Measurements from ENCODE around the gene DPP10.
"Not testable (repeated sequence)": the region's sequence is repeated elsewhere in the genome, so short reads cannot be mapped to it uniquely, and the experiment has no call there.

DPP10 gene

GRCh38 chr2:114714313-114714712 lies 271.9 kb downstream of the DPP10 start:
- Histone ChIP-seq H3K4me3 (ENCODE audit: extremely low read depth, insufficient read depth, low read length, poor library complexity, severe bottlenecking) (no peak overlapping the region), H3K4me1 (ENCODE audit: control insufficient read depth, insufficient read depth, low read length, poor library complexity, severe bottlenecking) (no peaks in the 10 kb centered on the region), H3K36me3 (ENCODE audit: control insufficient read depth, insufficient read depth, low read length) (no peaks in the 10 kb centered on the region), H3K9me3 (ENCODE audit: control insufficient read depth, low read length) (no peaks in the 10 kb centered on the region), H3K27ac (ENCODE audit: low read depth, low read length, severe bottlenecking) (peak overlapping the region; percentile 53)
- 0 to 44% methylated on average over 1 of the region's 1 CpG for WGBS, 2 experiments (ENCODE audit: insufficient coverage in 2 of 2)

DNA sequence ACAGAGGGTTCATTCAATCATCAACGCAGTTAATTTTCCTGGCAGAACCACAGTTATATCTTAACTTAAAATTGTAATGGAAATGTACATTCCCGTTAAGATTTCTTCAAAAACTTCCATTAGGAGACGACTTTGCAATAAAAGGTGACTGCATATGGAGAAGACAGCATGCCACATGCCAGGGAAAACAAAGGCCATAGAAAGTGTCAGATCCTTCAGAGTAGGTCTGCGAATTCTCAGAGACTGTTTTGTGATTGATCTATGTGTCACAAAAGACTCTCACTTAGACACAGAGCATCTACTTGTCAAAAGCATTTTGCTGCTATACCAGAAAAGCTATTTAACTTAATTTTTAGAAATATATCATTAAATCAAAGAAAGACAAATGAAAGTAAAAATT lies 274.6 kb downstream of the DPP10 start:
- Histone ChIP-seq H3K36me3 (ENCODE audit: control insufficient read depth, insufficient read depth, low read length) (no peaks in the 10 kb centered on the region), H3K27ac (ENCODE audit: low read depth, low read length, severe bottlenecking) (peak overlapping the region; percentile 16), H3K9me3 (ENCODE audit: control insufficient read depth, low read length) (no peaks in the 10 kb centered on the region), H3K4me3 (ENCODE audit: extremely low read depth, insufficient read depth, low read length, poor library complexity, severe bottlenecking) (no peak overlapping the region), H3K4me1 (ENCODE audit: control insufficient read depth, insufficient read depth, low read length, poor library complexity, severe bottlenecking) (no peaks in the 10 kb centered on the region)
- WGBS, 2 experiments (ENCODE audit: insufficient coverage in 2 of 2) = 29% methylated on average over 1 of the region's 4 CpGs; no CpG with 5 or more reads in 1 of the 2 experiments

- no peaks in the 10 kb centered on the region for H3K4me1 ChIP-seq (ENCODE audit: control insufficient read depth, insufficient read depth, low read length, poor library complexity, severe bottlenecking)
- no CpG with 5 or more reads among the region's 1 CpG for WGBS, 2 experiments (ENCODE audit: insufficient coverage in 2 of 2)
- H3K27ac ChIP-seq (ENCODE audit: low read depth, low read length, severe bottlenecking) = no peak overlapping the region
- no peaks in the 10 kb centered on the region for H3K36me3 ChIP-seq (ENCODE audit: control insufficient read depth, insufficient read depth, low read length)
- H3K4me3 ChIP-seq (ENCODE audit: extremely low read depth, insufficient read depth, low read length, poor library complexity, severe bottlenecking) = no peak overlapping the region
- H3K9me3 ChIP-seq (ENCODE audit: control insufficient read depth, low read length) = no peaks in the 10 kb centered on the region
These were observed 282.0 kb downstream of the DPP10 start for GRCh38 chr2:114724454-114724853.

- no peaks in the 10 kb centered on the region for H3K36me3 ChIP-seq (ENCODE audit: control insufficient read depth, insufficient read depth, low read length)
- WGBS, 2 experiments (ENCODE audit: insufficient coverage in 2 of 2) = 56 to 77% methylated on average over 2 of the region's 3 CpGs
These were observed 284.6 kb downstream of the DPP10 start for GRCh38 chr2:114727012-114727411.

GRCh38 chr2:114728372-114728771 lies 285.9 kb downstream of the DPP10 start:
- Histone ChIP-seq H3K36me3 (ENCODE audit: control insufficient read depth, insufficient read depth, low read length) (no peaks in the 10 kb centered on the region), H3K27ac (ENCODE audit: low read depth, low read length, severe bottlenecking) (no peak overlapping the region), H3K4me1 (ENCODE audit: control insufficient read depth, insufficient read depth, low read length, poor library complexity, severe bottlenecking) (no peaks in the 10 kb centered on the region), H3K4me3 (ENCODE audit: extremely low read depth, insufficient read depth, low read length, poor library complexity, severe bottlenecking) (no peak overlapping the region), H3K9me3 (ENCODE audit: control insufficient read depth, low read length) (no peaks in the 10 kb centered on the region)
- WGBS, 2 experiments (ENCODE audit: insufficient coverage in 2 of 2) = 90% methylated on average over 1 of the region's 4 CpGs; no CpG with 5 or more reads in 1 of the 2 experiments

More at GRCh38 chr2:114727012-114727411, 284.6 kb downstream of the DPP10 start:
- no peaks in the 10 kb centered on the region for H3K4me1 ChIP-seq (ENCODE audit: control insufficient read depth, insufficient read depth, low read length, poor library complexity, severe bottlenecking)
- no peaks in the 10 kb centered on the region for H3K9me3 ChIP-seq (ENCODE audit: control insufficient read depth, low read length)
- no peak overlapping the region for H3K4me3 ChIP-seq (ENCODE audit: extremely low read depth, insufficient read depth, low read length, poor library complexity, severe bottlenecking)
- H3K27ac ChIP-seq (ENCODE audit: low read depth, low read length, severe bottlenecking) = no peak overlapping the region

DNA sequence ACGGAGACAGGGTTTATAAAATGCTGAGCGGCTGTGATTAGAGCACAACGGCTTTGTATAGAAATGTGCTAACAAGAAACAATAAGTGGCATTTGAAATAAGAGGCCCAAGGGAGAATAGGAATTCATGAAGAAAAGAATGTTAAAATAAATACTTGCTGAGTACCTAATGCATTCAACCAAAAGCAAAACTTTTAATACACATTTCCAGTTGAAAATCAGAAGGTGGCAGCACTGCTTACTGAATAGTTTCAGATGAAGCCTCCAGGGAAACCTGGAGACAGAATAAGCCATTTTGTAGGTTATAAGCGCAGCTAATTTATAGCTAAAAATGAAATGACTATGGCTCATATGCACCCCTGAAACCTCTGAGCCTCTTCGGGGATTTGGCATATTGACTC lies 286.6 kb downstream of the DPP10 start:
- Histone ChIP-seq H3K9me3 (ENCODE audit: control insufficient read depth, low read length) (no peaks in the 10 kb centered on the region), H3K4me3 (ENCODE audit: extremely low read depth, insufficient read depth, low read length, poor library complexity, severe bottlenecking) (no peak overlapping the region), H3K36me3 (ENCODE audit: control insufficient read depth, insufficient read depth, low read length) (no peaks in the 10 kb centered on the region), H3K4me1 (ENCODE audit: control insufficient read depth, insufficient read depth, low read length, poor library complexity, severe bottlenecking) (no peaks in the 10 kb centered on the region), H3K27ac (ENCODE audit: low read depth, low read length, severe bottlenecking) (no peak overlapping the region)
- WGBS, 2 experiments (ENCODE audit: insufficient coverage in 2 of 2) = 77 to 92% methylated on average over 4 of the region's 5 CpGs

DNA sequence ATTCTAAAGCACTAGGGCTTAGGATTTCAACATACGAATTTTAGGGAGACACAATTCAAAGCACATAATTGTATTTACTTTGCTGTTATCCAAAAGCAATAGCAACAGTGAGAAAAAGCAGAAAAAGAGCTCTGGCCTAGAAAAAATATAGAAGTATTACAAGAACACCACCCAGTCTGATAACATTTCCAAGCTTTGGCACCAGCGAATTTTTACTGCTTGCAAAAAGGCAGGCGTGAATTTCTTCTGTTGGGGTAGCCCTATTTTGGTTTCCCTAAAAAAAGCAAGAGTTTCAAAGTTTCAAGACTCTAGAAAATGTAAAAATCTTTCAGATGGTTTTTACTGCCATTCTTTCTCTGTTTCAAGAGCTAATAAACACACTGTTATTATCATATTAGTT lies 292.7 kb downstream of the DPP10 start:
- Histone ChIP-seq H3K9me3 (ENCODE audit: control insufficient read depth, low read length) (no peaks in the 10 kb centered on the region), H3K4me3 (ENCODE audit: extremely low read depth, insufficient read depth, low read length, poor library complexity, severe bottlenecking) (no peak overlapping the region), H3K27ac (ENCODE audit: low read depth, low read length, severe bottlenecking) (no peak overlapping the region), H3K4me1 (ENCODE audit: control insufficient read depth, insufficient read depth, low read length, poor library complexity, severe bottlenecking) (no peaks in the 10 kb centered on the region), H3K36me3 (ENCODE audit: control insufficient read depth, insufficient read depth, low read length) (no peaks in the 10 kb centered on the region)
- WGBS, 2 experiments (ENCODE audit: insufficient coverage in 2 of 2) = 82% methylated on average over 2 of the region's 3 CpGs; no CpG with 5 or more reads in 1 of the 2 experiments

GRCh38 chr2:114742245-114742644 lies 299.8 kb downstream of the DPP10 start:
- H3K36me3 ChIP-seq (ENCODE audit: control insufficient read depth, insufficient read depth, low read length) = no peaks in the 10 kb centered on the region
- no peaks in the 10 kb centered on the region for H3K9me3 ChIP-seq (ENCODE audit: control insufficient read depth, low read length)
- no CpG with 5 or more reads among the region's 1 CpG for WGBS, 2 experiments (ENCODE audit: insufficient coverage in 2 of 2)
- no peaks in the 10 kb centered on the region for H3K4me1 ChIP-seq (ENCODE audit: control insufficient read depth, insufficient read depth, low read length, poor library complexity, severe bottlenecking)
- H3K27ac ChIP-seq (ENCODE audit: low read depth, low read length, severe bottlenecking) = no peak overlapping the region
- no peak overlapping the region for H3K4me3 ChIP-seq (ENCODE audit: extremely low read depth, insufficient read depth, low read length, poor library complexity, severe bottlenecking)

DNA sequence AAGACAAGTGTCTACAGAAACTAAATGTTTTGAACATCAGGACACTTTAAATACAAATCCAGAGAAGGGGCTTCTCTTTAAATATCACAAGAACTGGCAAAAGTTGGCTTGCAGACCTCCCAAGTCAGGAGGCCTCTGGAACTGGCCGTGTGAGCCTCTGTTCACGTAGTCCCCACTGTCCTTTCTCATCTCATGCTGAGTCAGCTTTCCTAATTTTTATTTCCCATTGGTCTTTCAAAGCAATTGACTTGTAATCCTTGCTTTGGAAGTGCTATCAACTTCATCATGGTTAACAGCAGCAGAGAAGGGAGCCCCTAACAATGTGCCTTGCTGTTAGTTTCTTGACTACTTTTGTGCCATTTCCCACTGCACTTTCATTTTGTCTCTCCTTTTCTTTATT lies 303.3 kb downstream of the DPP10 start:
- Histone ChIP-seq H3K4me3 (ENCODE audit: extremely low read depth, insufficient read depth, low read length, poor library complexity, severe bottlenecking) (no peak overlapping the region), H3K4me1 (ENCODE audit: control insufficient read depth, insufficient read depth, low read length, poor library complexity, severe bottlenecking) (no peaks in the 10 kb centered on the region), H3K36me3 (ENCODE audit: control insufficient read depth, insufficient read depth, low read length) (no peaks in the 10 kb centered on the region), H3K27ac (ENCODE audit: low read depth, low read length, severe bottlenecking) (no peak overlapping the region), H3K9me3 (ENCODE audit: control insufficient read depth, low read length) (no peaks in the 10 kb centered on the region)
- 51 to 64% methylated on average over 2 of the region's 2 CpGs for WGBS, 2 experiments (ENCODE audit: insufficient coverage in 2 of 2)

DNA sequence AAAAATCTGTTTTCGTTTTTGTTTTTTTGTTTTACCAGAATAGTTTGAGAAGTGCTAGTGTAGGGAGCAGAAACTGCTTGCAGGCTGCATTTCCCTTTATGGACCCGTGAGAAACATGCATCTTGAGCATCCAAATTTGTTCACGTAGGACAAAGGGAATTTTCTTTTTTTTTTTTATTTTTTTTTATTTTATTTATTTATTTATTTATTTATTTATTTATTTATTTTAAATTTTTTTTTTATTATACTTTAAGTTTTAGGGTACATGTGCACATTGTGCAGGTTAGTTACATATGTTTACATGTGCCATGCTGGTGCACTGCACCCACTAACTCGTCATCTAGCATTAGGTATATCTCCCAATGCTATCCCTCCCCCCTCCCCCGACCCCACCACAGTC lies 305.7 kb downstream of the DPP10 start:
- WGBS, 2 experiments (ENCODE audit: insufficient coverage in 2 of 2) = no CpG with 5 or more reads among the region's 5 CpGs
- not testable (repeated sequence) for H3K27ac ChIP-seq (ENCODE audit: low read depth, low read length, severe bottlenecking); H3K4me1 ChIP-seq (ENCODE audit: control insufficient read depth, insufficient read depth, low read length, poor library complexity, severe bottlenecking); H3K9me3 ChIP-seq (ENCODE audit: control insufficient read depth, low read length); H3K36me3 ChIP-seq (ENCODE audit: control insufficient read depth, insufficient read depth, low read length); H3K4me3 ChIP-seq (ENCODE audit: extremely low read depth, insufficient read depth, low read length, poor library complexity, severe bottlenecking)

GRCh38 chr2:114752425-114752824 lies 310.0 kb downstream of the DPP10 start:
- WGBS, 2 experiments (ENCODE audit: insufficient coverage in 2 of 2) = 82 to 94% methylated on average over 2 to 4 of the region's 4 CpGs
- no peaks in the 10 kb centered on the region for H3K9me3 ChIP-seq (ENCODE audit: control insufficient read depth, low read length)
- no peaks in the 10 kb centered on the region for H3K4me1 ChIP-seq (ENCODE audit: control insufficient read depth, insufficient read depth, low read length, poor library complexity, severe bottlenecking)
- H3K27ac ChIP-seq (ENCODE audit: low read depth, low read length, severe bottlenecking) = no peak overlapping the region
- H3K4me3 ChIP-seq (ENCODE audit: extremely low read depth, insufficient read depth, low read length, poor library complexity, severe bottlenecking) = no peak overlapping the region
- H3K36me3 ChIP-seq (ENCODE audit: control insufficient read depth, insufficient read depth, low read length) = no peaks in the 10 kb centered on the region
